NCI-H2107 (cell line): ENCODE results near the gene MFAP3.

Experiments
- DNase-seq: peaks from one replicate; lab custom pipeline; 2025; lab: John Stamatoyannopoulos, UW

Gene MFAP3

GRCh38 chr5:154092356-154093141 is 53.8 kb downstream of the MFAP3 start:
- no peak for DNase-seq

- DNase-seq, result no peak
These were observed 54.4 kb downstream of the MFAP3 start for GRCh38 chr5:154093142-154093532.

GRCh38 chr5:154095904-154096303 is 57.1 kb downstream of the MFAP3 start:
- DNase-seq, result no peak

- no peak for DNase-seq
These were observed 58.3 kb downstream of the MFAP3 start for GRCh38 chr5:154097031-154097430.

GRCh38 chr5:154098465-154098864 is 59.7 kb downstream of the MFAP3 start:
- no peak for DNase-seq

- DNase-seq, result no peak
These were observed 62.4 kb downstream of the MFAP3 start for GRCh38 chr5:154101184-154101583.

GRCh38 chr5:154103233-154103632 is 64.5 kb downstream of the MFAP3 start:
- DNase-seq, result no peak
